Measurements from ENCODE around the gene PRR30. TPM values are rescaled to one million over a fixed set of nuclear protein-coding genes. Genes with fewer than 3 reads are reported as not detected.
"Not testable (repeated sequence)": the region's sequence is repeated elsewhere in the genome, so short reads cannot be mapped to it uniquely, and the experiment has no call there.

Gene PRR30
- total RNA-seq, 1 donor from 2014 or later, result not detected

DNA sequence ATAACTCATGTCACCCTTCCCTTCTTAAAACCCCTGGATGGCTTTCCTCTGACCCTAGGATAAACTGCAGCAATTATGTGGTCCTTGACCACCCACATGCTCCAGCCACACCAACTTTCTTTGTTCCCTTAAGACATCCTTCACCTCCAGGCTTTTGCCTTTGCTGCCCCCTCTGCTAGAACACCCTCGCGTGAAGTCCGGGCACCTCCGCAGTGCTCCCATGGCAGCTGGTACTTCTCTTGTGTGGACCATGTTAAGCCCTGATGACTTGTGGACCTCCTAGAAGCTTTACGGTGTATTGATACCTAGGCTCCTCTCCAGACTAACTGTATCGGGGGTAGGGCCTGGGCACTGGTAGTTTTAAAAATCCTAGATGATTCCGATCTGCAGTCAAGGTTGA lies 16.4 kb downstream of the PRR30 start:
- Histone ChIP-seq H3K4me3 (ENCODE audit: low read depth, low read length) (no peak overlapping the region), H3K36me3 (ENCODE audit: control insufficient read depth, insufficient read depth, low read length) (no peaks in the 10 kb centered on the region), H3K27me3 (ENCODE audit: control insufficient read depth, insufficient read depth, low read length) (peaks cover 19% of the 10 kb centered on the region)
- TF ChIP-seq, protein P1, sequence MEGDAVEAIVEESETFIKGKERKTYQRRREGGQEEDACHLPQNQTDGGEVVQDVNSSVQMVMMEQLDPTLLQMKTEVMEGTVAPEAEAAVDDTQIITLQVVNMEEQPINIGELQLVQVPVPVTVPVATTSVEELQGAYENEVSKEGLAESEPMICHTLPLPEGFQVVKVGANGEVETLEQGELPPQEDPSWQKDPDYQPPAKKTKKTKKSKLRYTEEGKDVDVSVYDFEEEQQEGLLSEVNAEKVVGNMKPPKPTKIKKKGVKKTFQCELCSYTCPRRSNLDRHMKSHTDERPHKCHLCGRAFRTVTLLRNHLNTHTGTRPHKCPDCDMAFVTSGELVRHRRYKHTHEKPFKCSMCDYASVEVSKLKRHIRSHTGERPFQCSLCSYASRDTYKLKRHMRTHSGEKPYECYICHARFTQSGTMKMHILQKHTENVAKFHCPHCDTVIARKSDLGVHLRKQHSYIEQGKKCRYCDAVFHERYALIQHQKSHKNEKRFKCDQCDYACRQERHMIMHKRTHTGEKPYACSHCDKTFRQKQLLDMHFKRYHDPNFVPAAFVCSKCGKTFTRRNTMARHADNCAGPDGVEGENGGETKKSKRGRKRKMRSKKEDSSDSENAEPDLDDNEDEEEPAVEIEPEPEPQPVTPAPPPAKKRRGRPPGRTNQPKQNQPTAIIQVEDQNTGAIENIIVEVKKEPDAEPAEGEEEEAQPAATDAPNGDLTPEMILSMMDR (IDR thresholded peaks at IDR 0.05; ENCODE audit: insufficient read depth, low read length, severe bottlenecking), result no peak
- FAIRE-seq (no peak), DNase-seq (ENCODE audit: low read depth) (no peak)

DNA sequence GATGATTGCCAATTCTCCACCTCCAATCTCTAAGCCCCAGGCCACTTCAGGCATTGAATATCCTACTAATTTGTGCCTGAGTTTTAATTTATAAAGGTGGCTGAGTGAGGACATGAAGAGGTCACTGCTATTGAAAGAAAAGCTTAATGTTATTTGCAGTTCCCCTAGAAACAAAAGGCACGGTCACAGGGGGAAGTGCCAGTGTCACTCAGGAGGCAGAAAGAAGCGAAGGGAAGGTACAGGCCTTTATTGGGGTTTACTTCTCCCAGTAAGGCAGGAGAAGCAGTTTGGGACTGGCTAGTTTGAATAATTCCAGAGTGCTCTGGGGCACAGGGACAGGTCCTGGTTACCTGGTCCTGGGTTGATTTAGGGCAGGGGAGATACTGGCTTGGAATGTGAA lies 17.3 kb downstream of the PRR30 start:
- FAIRE-seq (no peak), DNase-seq (ENCODE audit: low read depth) (no peak)
- Histone ChIP-seq H3K27me3 (ENCODE audit: control insufficient read depth, insufficient read depth, low read length) (peaks cover 19% of the 10 kb centered on the region), H3K36me3 (ENCODE audit: control insufficient read depth, insufficient read depth, low read length) (no peaks in the 10 kb centered on the region), H3K4me3 (ENCODE audit: low read depth, low read length) (no peak overlapping the region)
- TF ChIP-seq, protein P1 (IDR thresholded peaks at IDR 0.05; ENCODE audit: insufficient read depth, low read length, severe bottlenecking), result no peak

DNA sequence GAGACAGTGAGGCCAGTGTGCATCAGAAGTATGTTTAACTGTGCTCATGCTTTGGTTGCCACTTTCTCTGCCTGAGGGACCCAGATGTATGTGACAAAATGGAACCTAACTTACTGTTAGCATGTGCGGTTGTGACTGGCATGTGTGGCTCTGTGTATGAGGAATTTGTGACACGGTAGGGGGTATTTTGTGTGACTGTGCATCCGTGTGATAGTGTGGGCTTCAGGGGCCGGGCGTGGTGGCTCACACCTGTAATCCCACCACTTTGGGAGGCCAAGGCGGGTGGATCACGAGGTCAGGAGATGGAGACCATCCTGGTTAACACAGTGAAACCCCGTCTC lies 19.9 kb downstream of the PRR30 start:
- not testable (repeated sequence) for FAIRE-seq; H3K36me3 ChIP-seq (ENCODE audit: control insufficient read depth, insufficient read depth, low read length); DNase-seq (ENCODE audit: low read depth)
- peaks cover 19% of the 10 kb centered on the region for H3K27me3 ChIP-seq (ENCODE audit: control insufficient read depth, insufficient read depth, low read length)
- H3K4me3 ChIP-seq (ENCODE audit: low read depth, low read length), result peak overlapping the region; percentile 25

DNA sequence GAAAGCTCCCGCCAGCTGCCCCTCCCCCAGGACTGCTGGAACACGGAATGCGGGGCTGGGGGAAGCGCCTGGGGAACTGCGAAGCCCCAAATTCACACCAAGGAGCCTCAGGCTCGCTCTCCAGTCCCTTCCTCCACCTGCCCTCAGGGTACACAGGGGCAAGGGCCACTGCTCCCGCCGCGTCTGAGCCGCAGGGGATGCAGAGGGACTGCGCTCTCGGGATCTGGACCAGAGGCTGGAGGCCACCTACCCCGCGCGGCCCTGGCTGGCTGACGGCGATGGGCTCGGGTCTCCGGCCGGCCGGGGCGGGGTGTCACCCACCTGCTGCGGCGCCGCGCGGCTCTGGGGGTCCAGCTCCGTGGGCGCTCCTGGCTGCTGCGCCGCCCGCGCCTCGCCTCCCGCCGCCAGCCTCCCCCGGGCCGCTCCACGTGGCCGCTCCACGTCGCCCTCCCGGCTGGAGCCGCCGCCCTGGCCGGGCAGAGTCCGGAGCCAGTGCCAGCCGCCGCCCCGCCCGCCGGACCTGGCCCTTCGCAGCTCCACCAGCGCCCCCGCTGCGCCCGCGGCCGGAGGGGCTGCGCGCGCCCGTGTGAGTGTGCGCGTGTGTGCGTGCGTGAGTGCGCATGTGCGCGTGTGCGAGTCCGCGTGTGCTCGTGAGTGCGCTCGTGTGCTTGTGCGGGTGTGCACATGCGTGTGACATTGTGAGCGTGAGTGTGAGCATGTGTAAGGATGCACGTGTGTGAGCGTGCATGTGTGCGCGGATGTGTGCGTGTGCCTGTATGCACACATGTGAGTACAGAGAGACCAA lies 20.5 kb downstream of the PRR30 start, which contains the start of gene CGREF1:
TSS of gene CGREF1 (minus strand) at position 604 of the 805 bp plus-strand sequence. CDS start 14,762 bp downstream, outside the sequence.
- H3K4me3 ChIP-seq (ENCODE audit: low read depth, low read length), result peak within 1 kb of the TSS; percentile 28
- peaks cover 19% of the 10 kb centered on the region for H3K27me3 ChIP-seq (ENCODE audit: control insufficient read depth, insufficient read depth, low read length)
- DNase-seq (ENCODE audit: low read depth) (no peak), FAIRE-seq (no peak)
- TF ChIP-seq, protein P1 (IDR thresholded peaks at IDR 0.05; ENCODE audit: insufficient read depth, low read length, severe bottlenecking), result no peak
- no peaks in the 10 kb centered on the region for H3K36me3 ChIP-seq (ENCODE audit: control insufficient read depth, insufficient read depth, low read length)

DNA sequence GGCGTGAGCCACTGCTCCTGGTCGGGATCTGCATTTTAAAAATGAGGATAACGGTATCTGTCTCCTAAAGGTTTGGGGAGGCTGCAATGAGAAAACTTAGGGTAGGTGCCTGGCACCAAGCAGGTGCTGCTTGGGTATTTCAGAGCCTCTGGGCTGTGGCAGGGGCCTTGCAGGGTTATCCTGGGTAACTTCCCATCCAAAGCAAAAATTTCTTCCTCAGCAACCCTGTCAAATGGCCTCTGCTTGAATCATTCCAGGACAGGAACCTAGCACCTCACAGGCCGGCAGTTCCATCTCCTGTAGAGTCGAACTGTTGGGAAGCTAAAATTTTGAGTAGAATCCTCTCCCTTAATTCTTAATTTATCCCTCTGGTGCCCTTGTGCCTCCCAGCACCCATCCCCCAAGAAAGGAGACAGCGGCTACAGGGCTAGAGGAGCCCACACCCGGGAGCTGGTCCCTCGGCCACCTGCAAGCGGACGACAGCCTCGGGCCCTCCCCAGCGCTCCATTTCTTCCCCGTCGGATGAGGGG lies 21.1 kb downstream of the PRR30 start:
- FAIRE-seq (no peak), DNase-seq (ENCODE audit: low read depth) (no peak)
- Histone ChIP-seq H3K36me3 (ENCODE audit: control insufficient read depth, insufficient read depth, low read length) (no peaks in the 10 kb centered on the region), H3K4me3 (ENCODE audit: low read depth, low read length) (peak overlapping the region; percentile 28), H3K27me3 (ENCODE audit: control insufficient read depth, insufficient read depth, low read length) (peaks cover 18% of the 10 kb centered on the region)
- TF ChIP-seq, protein P1 (IDR thresholded peaks at IDR 0.05; ENCODE audit: insufficient read depth, low read length, severe bottlenecking), result no peak

DNA sequence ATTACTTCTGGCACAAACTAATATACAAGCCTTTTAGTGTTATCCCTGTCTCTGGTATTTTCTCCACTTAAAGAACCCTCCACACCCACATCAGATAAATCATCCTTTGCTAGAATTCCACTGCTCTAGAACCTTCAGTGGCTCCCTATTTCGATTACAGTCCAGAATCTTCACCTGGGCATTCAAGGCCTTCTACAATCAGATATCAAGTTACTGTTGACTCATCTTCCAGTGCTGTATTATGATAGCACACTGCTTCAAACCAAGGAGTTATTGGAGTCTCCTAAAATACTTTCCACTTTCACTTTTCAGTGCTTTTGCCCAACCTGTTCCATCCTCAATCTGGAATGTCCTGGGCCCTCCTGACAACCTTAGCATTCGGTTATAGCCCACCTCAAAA lies 23.7 kb downstream of the PRR30 start:
- peak; percentile 21 for DNase-seq (ENCODE audit: low read depth)
- no peak overlapping the region for H3K4me3 ChIP-seq (ENCODE audit: low read depth, low read length)
- peaks cover 15% of the 10 kb centered on the region for H3K27me3 ChIP-seq (ENCODE audit: control insufficient read depth, insufficient read depth, low read length)
- no peaks in the 10 kb centered on the region for H3K36me3 ChIP-seq (ENCODE audit: control insufficient read depth, insufficient read depth, low read length)
- TF ChIP-seq, protein P1 (IDR thresholded peaks at IDR 0.05; ENCODE audit: insufficient read depth, low read length, severe bottlenecking), result no peak
- no peak for FAIRE-seq

DNA sequence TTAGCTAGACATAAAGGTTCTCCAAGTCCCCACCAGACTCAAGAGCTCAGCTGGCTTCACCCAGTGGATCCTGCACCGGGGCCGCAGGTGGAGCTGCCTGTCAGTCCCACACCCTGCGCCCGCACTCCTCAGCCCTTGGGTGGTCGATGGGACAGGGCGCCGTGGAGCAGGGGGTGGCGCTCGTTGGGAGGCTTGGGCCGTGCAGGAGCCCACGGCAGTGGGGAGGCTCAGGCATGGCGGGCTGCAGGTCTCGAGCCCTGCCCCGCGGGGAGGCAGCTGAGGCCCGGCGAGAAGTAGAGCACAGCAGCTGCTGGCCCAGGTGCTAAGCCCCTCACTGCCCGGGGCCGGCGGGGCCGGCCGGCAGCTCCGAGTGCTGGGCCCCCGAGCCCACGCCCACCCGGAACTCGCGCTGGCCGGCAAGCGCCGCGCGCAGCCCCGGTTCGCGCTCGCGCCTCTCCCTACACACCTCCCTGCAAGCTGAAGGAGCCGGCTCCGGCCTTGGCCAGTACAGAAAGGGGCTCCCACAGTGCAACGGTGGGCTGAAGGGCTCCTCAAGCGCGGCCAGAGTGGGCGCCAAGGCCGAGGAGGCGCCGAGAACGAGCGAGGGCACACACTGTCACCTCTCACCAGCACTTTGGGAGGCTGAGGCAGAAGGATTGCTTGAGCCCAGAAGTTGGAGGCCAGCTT lies 27.7 kb downstream of the PRR30 start:
- not testable (repeated sequence) for DNase-seq (ENCODE audit: low read depth); H3K4me3 ChIP-seq (ENCODE audit: low read depth, low read length); H3K36me3 ChIP-seq (ENCODE audit: control insufficient read depth, insufficient read depth, low read length); H3K27me3 ChIP-seq (ENCODE audit: control insufficient read depth, insufficient read depth, low read length); FAIRE-seq

DNA sequence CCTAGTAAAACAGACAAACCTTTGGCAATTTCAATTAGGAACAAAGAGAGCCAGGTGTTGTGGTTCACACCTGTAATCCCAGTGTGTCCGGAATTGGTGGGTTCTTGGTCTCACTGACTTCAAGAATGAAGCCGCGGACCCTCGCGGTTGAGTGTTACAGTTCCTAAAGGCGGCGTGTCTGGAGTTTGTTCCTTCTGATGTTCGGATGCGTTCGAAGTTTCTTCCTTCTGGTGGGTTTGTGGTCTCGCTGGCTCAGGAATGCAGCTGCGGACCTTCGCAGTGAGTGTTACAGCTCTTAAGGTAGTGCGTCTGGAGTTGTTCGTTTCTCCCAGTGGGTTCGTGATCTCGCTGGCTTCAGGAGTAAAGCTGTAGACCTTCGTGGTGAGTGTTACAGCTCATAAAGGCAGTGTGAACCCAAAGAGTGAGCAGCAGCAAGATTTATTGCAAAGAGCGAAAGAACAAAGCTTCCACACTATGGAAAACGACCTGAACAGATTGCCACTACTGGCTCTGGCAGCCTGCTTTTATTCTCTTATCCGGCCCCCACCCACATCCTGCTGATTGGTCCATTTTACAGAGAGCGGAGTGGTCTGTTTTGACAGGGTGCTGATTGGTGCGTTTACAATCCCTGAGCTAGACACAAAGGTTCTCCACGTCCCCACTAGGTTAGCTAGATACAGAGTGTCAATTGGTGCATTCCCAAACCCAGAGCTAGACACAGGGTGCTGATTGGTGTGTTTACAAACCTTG lies 28.4 kb downstream of the PRR30 start:
- not testable (repeated sequence) for DNase-seq (ENCODE audit: low read depth); H3K4me3 ChIP-seq (ENCODE audit: low read depth, low read length); H3K36me3 ChIP-seq (ENCODE audit: control insufficient read depth, insufficient read depth, low read length); H3K27me3 ChIP-seq (ENCODE audit: control insufficient read depth, insufficient read depth, low read length); FAIRE-seq
